Skeletal muscle satellite cell (primary cell): ENCODE data around the gene COL9A3.
"Not testable (repeated sequence)": the region's sequence is repeated elsewhere in the genome, so short reads cannot be mapped to it uniquely, and the experiment has no call there.

Experiments used
- H3K27me3 ChIP-seq: 2 replicates; pipeline ENCODE4 v1.7.0; 2013; ENCODE audit warnings: low read length; ENCODE audit not compliant: control insufficient read depth, insufficient read depth
- H3K36me3 ChIP-seq: 2 replicates; pipeline ENCODE4 v1.7.0; 2013; ENCODE audit warnings: mild to moderate bottlenecking, control low read depth, low read length; ENCODE audit not compliant: insufficient read depth
- H3K4me1 ChIP-seq: 2 replicates; pipeline ENCODE4 v1.7.0; 2013; ENCODE audit warnings: low read length; ENCODE audit not compliant: control insufficient read depth, insufficient read depth
- H3K4me2 ChIP-seq: 2 replicates; pipeline ENCODE4 v1.7.0; 2013; ENCODE audit warnings: mild to moderate bottlenecking, low read length
- H3K4me3 ChIP-seq: 2 replicates; pipeline ENCODE4 v1.7.0; 2013; ENCODE audit warnings: low read length
- H3K9ac ChIP-seq: 2 replicates; pipeline ENCODE4 v1.7.0; 2013; ENCODE audit warnings: mild to moderate bottlenecking, low read depth, low read length, moderate library complexity
- H3K9me3 ChIP-seq: replicated peaks from 2 replicates; pipeline ENCODE4 v1.7.0; 2013; ENCODE audit warnings: mild to moderate bottlenecking, control low read depth, low read length

COL9A3 gene

DNA sequence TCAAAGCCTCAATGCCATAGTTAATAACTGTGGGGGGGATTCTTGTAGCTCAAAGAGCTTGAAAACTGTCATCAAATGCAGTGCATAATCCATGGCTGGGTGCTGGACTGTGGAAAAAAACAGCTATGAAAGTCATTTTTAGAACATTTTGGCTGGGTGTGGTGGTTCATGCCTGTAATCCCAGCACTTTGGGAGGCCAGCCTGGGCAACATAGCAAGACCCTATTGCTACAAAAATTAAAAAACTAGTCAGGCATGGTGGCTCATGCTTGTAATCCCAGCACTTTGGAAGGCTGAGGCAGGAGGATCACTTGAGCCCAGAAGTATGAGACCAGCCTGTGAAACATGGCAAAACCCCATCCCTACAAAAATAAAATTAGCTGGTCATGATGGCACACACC lies 32.6 kb downstream of the COL9A3 start:
- Histone ChIP-seq H3K4me2 (no peak overlapping the region), H3K36me3 (peaks cover 32% of the 10 kb centered on the region), H3K9ac (no peak overlapping the region), H3K4me3 (no peak overlapping the region), H3K9me3 (no peaks in the 10 kb centered on the region), H3K27me3 (no peaks in the 10 kb centered on the region), H3K4me1 (peaks cover 5% of the 10 kb centered on the region)

DNA sequence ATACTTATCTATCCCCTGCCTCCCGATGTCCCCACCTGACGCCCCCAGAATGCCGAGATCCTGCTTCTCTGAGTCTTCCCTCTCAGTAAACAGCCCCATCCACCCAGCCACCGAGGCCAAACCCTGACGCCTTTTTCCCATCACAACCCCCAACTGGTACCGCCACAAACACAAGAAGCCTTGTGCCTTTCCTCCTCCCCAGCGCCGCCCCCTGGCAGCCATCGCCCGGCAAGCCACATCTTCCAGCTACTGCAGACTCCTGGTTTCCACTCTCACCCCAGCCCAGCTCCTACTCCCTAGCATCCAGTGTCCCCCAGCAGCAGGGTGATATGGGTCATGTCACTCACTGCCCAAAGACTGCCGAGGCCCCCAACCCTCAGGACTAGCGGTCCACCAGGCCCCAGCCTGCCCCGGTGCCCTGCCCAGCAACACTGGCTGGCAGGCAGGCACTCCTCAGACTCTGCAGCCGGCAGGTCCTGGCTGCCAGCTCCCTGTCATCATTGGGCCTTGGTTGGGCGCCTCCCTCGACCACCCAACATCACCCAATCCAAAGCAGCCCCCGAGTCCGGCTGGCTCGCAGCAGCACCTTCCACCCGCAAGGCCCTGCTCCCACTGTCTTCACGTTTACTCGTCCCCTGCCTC lies 33.6 kb downstream of the COL9A3 start:
- no peaks in the 10 kb centered on the region for H3K9me3 ChIP-seq
- H3K9ac ChIP-seq = no peak overlapping the region
- H3K27me3 ChIP-seq = no peaks in the 10 kb centered on the region
- no peak overlapping the region for H3K4me3 ChIP-seq
- H3K36me3 ChIP-seq = peaks cover 34% of the 10 kb centered on the region
- no peak overlapping the region for H3K4me2 ChIP-seq
- peaks cover 5% of the 10 kb centered on the region for H3K4me1 ChIP-seq

DNA sequence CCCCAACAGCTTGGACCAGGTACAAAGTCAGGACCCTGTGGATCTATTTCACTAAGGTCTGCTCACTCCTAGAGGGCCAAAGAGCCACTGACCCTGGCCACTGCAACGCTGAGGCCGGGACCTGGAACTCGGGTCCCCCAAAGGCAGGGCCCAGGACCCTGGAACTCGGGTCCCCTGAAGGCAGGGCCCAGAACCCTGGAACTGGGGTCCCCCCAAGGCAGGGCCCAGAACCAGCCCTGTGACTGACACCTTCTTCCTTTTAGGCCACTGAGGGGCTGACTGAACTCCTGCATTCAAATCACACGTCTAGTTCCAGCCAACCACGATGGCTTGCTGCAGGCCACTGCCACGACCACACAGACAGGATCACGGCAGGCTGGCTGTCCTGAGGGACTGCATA lies 35.3 kb downstream of the COL9A3 start:
- Histone ChIP-seq H3K9me3 (no peaks in the 10 kb centered on the region), H3K27me3 (no peaks in the 10 kb centered on the region), H3K36me3 (peaks cover 32% of the 10 kb centered on the region), H3K4me2 (no peak overlapping the region), H3K9ac (no peak overlapping the region), H3K4me1 (peaks cover 5% of the 10 kb centered on the region), H3K4me3 (no peak overlapping the region)

GRCh38 chr20:62852841-62853240 lies 36.0 kb downstream of the COL9A3 start:
- Histone ChIP-seq H3K36me3 (peaks cover 34% of the 10 kb centered on the region), H3K9me3 (no peaks in the 10 kb centered on the region), H3K4me1 (peaks cover 4% of the 10 kb centered on the region), H3K9ac (no peak overlapping the region), H3K4me3 (no peak overlapping the region), H3K27me3 (no peaks in the 10 kb centered on the region), H3K4me2 (no peak overlapping the region)

GRCh38 chr20:62853304-62853703 lies 36.5 kb downstream of the COL9A3 start:
- H3K4me1 ChIP-seq, H3K4me3 ChIP-seq, H3K4me2 ChIP-seq, H3K27me3 ChIP-seq, H3K9ac ChIP-seq, H3K9me3 ChIP-seq: not testable (repeated sequence)
- H3K36me3 ChIP-seq = peaks cover 34% of the 10 kb centered on the region

- Histone ChIP-seq H3K36me3 (peaks cover 34% of the 10 kb centered on the region), H3K4me1 (no peaks in the 10 kb centered on the region), H3K4me2 (no peak overlapping the region), H3K4me3 (no peak overlapping the region), H3K27me3 (no peaks in the 10 kb centered on the region), H3K9me3 (no peaks in the 10 kb centered on the region), H3K9ac (no peak overlapping the region)
Measured at GRCh38 chr20:62854121-62854520, 37.3 kb downstream of the COL9A3 start.

- no peaks in the 10 kb centered on the region for H3K27me3 ChIP-seq
- H3K4me3 ChIP-seq = no peak overlapping the region
- peaks cover 34% of the 10 kb centered on the region for H3K36me3 ChIP-seq
- H3K4me2 ChIP-seq = no peak overlapping the region
- H3K9ac ChIP-seq = no peak overlapping the region
- peaks cover 5% of the 10 kb centered on the region for H3K4me1 ChIP-seq
- H3K9me3 ChIP-seq = no peaks in the 10 kb centered on the region
Measured at GRCh38 chr20:62855120-62855519, 38.3 kb downstream of the COL9A3 start.

DNA sequence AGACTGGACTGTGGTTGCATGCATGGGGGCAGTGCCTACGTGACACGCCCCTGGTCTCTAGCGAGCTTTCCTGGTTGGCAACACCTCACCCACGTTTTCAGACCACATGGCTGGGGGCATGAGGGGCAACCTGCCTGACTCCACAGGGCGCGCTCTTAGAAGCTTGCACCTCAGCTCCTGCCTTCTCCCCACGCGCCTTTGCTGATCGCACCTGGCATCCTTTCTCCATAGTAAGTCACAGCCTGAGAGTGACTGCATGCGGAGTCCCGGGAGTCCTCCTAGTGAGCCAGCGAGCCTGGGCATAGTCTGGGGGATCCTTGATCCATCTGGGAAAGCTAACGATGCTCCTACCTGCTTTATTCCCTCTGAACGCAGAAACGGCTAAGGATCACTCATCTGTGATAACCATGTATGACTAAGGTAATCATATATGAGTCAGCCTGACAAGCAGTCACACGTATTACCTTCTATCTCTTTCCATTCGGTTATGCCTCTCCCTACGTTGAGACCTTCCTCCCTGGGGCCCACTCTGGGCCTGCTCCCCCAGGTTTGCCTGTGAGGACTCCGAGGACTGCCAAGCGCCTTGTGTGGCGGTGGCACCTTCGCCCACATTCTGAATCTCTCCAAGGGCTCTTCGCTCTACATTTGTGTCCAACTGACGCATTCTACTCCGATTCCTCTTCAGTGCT lies 40.2 kb downstream of the COL9A3 start:
- no peak overlapping the region for H3K4me2 ChIP-seq
- no peaks in the 10 kb centered on the region for H3K27me3 ChIP-seq
- peaks cover 11% of the 10 kb centered on the region for H3K4me1 ChIP-seq
- no peak overlapping the region for H3K4me3 ChIP-seq
- H3K9me3 ChIP-seq = no peaks in the 10 kb centered on the region
- no peak overlapping the region for H3K9ac ChIP-seq
- H3K36me3 ChIP-seq = peaks cover 33% of the 10 kb centered on the region

DNA sequence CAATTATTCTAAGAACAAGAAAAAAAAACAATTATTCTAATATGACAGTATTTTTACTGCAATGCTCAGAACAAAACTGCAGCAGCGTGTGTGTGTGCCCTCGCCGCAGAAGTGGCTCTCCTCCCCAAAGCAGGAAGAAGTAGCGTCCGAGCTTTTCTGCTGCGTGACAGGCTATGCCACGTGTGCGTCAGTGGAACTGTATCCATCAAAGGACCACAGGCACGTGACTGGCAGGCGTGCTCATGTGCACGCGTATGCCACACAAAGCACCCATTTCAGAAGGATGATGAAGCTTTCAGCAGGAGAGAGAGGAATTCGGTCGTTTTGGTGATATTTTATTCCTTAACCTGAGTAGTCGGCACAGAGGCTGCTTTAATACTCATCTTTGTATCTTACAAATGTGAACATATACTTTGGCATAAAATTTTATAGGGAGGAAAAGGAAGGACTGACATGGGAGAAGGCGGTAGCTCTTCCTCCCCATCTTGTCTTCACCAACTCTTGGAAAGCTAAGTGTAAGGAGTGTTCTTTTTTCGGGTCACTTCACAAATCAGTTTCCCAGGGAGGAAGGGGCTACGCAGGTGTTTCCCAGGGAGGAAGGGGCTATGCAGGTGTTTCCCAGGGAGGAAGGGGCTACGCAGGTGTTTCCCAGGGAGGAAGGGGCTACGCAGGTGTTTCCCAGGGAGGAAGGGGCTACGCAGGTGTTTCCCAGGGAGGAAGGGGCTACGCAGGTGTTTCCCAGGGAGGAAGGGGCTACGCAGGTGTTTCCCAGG lies 41.4 kb downstream of the COL9A3 start:
- Histone ChIP-seq H3K4me3 (no peak overlapping the region), H3K4me1 (peaks cover 11% of the 10 kb centered on the region), H3K4me2 (no peak overlapping the region), H3K27me3 (no peaks in the 10 kb centered on the region), H3K9me3 (no peaks in the 10 kb centered on the region), H3K9ac (no peak overlapping the region), H3K36me3 (peaks cover 24% of the 10 kb centered on the region)

DNA sequence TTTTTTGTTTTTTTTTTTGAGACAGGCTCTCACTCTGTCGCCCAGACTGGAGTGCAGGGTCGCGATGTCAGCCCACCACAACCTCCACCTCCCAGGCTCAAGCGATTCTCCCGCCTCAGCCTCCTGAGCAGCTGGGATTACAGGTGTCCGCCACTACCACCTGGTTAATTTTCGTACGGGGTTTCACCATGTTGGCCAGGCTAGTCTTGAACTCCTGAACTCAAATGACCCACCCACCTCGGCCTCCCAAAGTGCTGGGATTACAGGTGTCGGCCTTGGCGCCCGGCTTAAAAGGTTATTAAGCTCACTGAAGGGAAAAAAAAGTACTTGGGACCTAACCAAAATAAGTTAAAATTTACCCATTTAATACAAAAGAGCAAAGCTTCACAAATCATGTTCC lies 42.9 kb downstream of the COL9A3 start:
- Histone ChIP-seq H3K4me1 (peaks cover 11% of the 10 kb centered on the region), H3K9me3 (no peaks in the 10 kb centered on the region), H3K9ac (no peak overlapping the region), H3K36me3 (peaks cover 11% of the 10 kb centered on the region), H3K4me3 (no peak overlapping the region), H3K4me2 (peak overlapping the region; percentile 78), H3K27me3 (no peaks in the 10 kb centered on the region)

DNA sequence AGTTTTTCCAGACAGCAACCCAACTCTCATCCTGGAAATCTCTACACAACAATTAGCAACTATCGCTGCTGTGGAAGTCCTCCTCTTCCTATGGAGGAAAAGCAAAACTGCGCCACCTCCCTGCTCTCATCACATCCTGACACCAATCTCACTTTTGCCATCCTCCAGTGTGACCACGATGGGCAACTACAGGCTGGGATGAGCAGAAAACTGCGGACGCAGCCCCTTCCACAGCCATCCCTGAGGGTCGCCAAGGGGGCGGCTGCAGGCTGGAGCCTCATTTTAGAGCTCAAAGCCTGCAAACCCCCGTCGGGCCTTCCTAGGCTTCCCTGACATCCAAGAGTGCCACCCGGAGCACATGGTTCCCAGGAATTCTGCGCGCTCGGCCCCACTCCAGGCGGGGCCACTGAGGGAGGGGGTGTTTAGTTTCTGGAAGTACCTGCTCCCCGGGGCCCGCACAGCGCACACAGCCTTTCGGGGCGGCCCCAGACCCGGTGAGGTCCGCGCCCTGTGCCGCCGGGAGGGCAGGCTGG lies 43.6 kb downstream of the COL9A3 start:
- Histone ChIP-seq H3K4me3 (peak overlapping the region; percentile 84), H3K4me1 (peaks cover 11% of the 10 kb centered on the region), H3K36me3 (peaks cover 9% of the 10 kb centered on the region), H3K9ac (peak overlapping the region; percentile 33), H3K4me2 (peak overlapping the region; percentile 78), H3K27me3 (peaks cover 3% of the 10 kb centered on the region), H3K9me3 (no peaks in the 10 kb centered on the region)
